Stimulated activated CD4-positive, alpha-beta T cell treated with anti-CD3 and anti-CD28 coated beads, Interleukin-1b, Interleukin-23, amount 100 ng/mL, for 4 hours (primary cell): ENCODE measurements around the gene TBC1D2B.

Experiments used
- DNase-seq, 2 donors: peaks; one replicate each; pipeline ENCODE4 v3.0.0-alpha.2; 2020; ENCODE audit warnings: low read depth in 2 of 2

Gene TBC1D2B

GRCh38 chr15:78034495-78035191 lies 42.9 kb downstream of the TBC1D2B start:
- peak; percentile 65 to 67 for DNase-seq

- no peak for DNase-seq
These were observed 43.6 kb downstream of the TBC1D2B start for GRCh38 chr15:78033864-78034263.

GRCh38 chr15:78032671-78033070 lies 44.8 kb downstream of the TBC1D2B start:
- DNase-seq, result no peak

- DNase-seq, result no peak
These were observed 52.6 kb downstream of the TBC1D2B start for GRCh38 chr15:78024883-78025282.

- no peak for DNase-seq
These were observed 53.0 kb downstream of the TBC1D2B start for GRCh38 chr15:78024519-78024870.

- no peak for DNase-seq
These were observed 53.5 kb downstream of the TBC1D2B start for GRCh38 chr15:78023865-78024518.

GRCh38 chr15:78023081-78023665 lies 54.3 kb downstream of the TBC1D2B start:
- DNase-seq, result no peak

GRCh38 chr15:78021761-78022160 lies 55.8 kb downstream of the TBC1D2B start:
- no peak for DNase-seq

GRCh38 chr15:78020007-78020406 lies 57.5 kb downstream of the TBC1D2B start:
- DNase-seq, result no peak

- DNase-seq, result no peak
These were observed 58.4 kb downstream of the TBC1D2B start for GRCh38 chr15:78018946-78019644.

- no peak for DNase-seq
These were observed 59.1 kb downstream of the TBC1D2B start for GRCh38 chr15:78018445-78018844.

GRCh38 chr15:78016860-78017259 lies 60.7 kb downstream of the TBC1D2B start:
- no peak for DNase-seq

GRCh38 chr15:78012643-78013077 lies 64.9 kb downstream of the TBC1D2B start:
- no peak for DNase-seq

- DNase-seq, result no peak
These were observed 67.4 kb downstream of the TBC1D2B start for GRCh38 chr15:78010067-78010466.

- DNase-seq, result no peak
These were observed 69.3 kb downstream of the TBC1D2B start for GRCh38 chr15:78007964-78008886.

GRCh38 chr15:78007211-78007931 lies 70.1 kb downstream of the TBC1D2B start:
- no peak for DNase-seq

GRCh38 chr15:78006567-78007205 lies 70.8 kb downstream of the TBC1D2B start:
- no peak for DNase-seq

GRCh38 chr15:78004919-78005634 lies 72.4 kb downstream of the TBC1D2B start:
- no peak for DNase-seq

- DNase-seq, result no peak
These were observed 73.2 kb downstream of the TBC1D2B start for GRCh38 chr15:78004222-78004727.
